Gastroesophageal sphincter (tissue), 3 donors: ENCODE measurements around the gene ANO2.

Source experiments
- EP300 ChIP-seq: sonication (generic); formaldehyde crosslinking; IDR thresholded peaks from one replicate; pipeline ENCODE4 v1.6.1; 2017; ENCODE audit warnings: antibody characterized with exemption, mild to moderate bottlenecking
- POLR2A ChIP-seq, 2 donors: fragments of 450-650 bp; IDR thresholded peaks; one replicate each; pipeline ENCODE4 v1.6.1; 2017; ENCODE audit warnings: antibody characterized with exemption in 2 of 2, mild to moderate bottlenecking in 2 of 2, moderate library complexity in 1 of 2
- TF ChIP-seq, protein P1 (sequence below), 4 experiments: fragments of 200-600 bp in 2 of 4; fragments of 450-650 bp in 2 of 4; sonication (generic) in 1 of 4; IDR thresholded peaks; one replicate each; pipeline ENCODE4 v1.5.1; 2017 to 2019; ENCODE audit warnings: antibody characterized with exemption in 4 of 4, mild to moderate bottlenecking in 2 of 4, moderate library complexity in 2 of 4

DNA sequence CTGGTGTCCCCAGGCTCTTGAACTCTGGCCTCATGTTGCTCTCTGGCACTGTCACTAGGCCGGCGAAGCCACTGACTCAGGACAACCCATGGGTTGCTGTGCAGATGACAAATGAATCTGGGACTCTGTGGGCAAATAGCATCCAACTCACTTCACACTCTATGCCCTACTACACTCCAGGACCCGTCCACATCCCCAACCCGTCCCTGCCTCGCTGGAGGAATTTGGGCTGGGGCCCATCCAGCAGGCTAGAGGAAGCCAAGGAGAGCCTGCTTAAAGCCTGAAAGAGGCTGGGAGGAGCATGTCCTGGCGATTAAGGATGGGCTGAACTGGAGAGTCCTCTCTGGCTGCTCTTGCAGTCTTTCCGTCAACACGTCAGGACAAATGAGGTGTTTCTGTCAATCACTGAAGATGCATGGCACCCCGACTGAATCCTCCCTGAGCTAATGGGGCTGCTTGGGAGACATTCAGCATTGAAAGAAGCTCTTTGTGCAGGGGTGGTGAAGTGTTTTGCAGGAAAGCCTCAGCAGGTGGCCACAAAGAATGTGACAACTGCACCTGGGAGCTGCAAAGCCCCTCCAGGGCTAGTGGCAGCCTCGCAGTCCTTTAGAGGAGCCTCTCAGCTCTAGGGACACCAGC lies 71.7 kb downstream of the ANO2 start:
- TF ChIP-seq, protein P1, sequence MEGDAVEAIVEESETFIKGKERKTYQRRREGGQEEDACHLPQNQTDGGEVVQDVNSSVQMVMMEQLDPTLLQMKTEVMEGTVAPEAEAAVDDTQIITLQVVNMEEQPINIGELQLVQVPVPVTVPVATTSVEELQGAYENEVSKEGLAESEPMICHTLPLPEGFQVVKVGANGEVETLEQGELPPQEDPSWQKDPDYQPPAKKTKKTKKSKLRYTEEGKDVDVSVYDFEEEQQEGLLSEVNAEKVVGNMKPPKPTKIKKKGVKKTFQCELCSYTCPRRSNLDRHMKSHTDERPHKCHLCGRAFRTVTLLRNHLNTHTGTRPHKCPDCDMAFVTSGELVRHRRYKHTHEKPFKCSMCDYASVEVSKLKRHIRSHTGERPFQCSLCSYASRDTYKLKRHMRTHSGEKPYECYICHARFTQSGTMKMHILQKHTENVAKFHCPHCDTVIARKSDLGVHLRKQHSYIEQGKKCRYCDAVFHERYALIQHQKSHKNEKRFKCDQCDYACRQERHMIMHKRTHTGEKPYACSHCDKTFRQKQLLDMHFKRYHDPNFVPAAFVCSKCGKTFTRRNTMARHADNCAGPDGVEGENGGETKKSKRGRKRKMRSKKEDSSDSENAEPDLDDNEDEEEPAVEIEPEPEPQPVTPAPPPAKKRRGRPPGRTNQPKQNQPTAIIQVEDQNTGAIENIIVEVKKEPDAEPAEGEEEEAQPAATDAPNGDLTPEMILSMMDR (IDR thresholded peaks at IDR 0.05): no peak
- no peak for TF ChIP-seq POLR2A (IDR thresholded peaks at IDR 0.05)
- no peak for TF ChIP-seq EP300
